HG02938 (cell line): ENCODE measurements around the gene GMCL1.
A peak's percentile ranks its signal among the peaks of the same experiment; 100 is the strongest.

Experiments used
- ATAC-seq: cut with Tn5 transposase; IDR thresholded peaks from one replicate; pipeline ENCODE4 v1.9.1; 2021; ENCODE audit warnings: mild to moderate bottlenecking, moderate library complexity; ENCODE audit not compliant: unreplicated experiment

GMCL1 gene, protein sequence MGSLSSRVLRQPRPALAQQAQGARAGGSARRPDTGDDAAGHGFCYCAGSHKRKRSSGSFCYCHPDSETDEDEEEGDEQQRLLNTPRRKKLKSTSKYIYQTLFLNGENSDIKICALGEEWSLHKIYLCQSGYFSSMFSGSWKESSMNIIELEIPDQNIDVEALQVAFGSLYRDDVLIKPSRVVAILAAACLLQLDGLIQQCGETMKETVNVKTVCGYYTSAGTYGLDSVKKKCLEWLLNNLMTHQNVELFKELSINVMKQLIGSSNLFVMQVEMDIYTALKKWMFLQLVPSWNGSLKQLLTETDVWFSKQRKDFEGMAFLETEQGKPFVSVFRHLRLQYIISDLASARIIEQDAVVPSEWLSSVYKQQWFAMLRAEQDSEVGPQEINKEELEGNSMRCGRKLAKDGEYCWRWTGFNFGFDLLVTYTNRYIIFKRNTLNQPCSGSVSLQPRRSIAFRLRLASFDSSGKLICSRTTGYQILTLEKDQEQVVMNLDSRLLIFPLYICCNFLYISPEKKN

DNA sequence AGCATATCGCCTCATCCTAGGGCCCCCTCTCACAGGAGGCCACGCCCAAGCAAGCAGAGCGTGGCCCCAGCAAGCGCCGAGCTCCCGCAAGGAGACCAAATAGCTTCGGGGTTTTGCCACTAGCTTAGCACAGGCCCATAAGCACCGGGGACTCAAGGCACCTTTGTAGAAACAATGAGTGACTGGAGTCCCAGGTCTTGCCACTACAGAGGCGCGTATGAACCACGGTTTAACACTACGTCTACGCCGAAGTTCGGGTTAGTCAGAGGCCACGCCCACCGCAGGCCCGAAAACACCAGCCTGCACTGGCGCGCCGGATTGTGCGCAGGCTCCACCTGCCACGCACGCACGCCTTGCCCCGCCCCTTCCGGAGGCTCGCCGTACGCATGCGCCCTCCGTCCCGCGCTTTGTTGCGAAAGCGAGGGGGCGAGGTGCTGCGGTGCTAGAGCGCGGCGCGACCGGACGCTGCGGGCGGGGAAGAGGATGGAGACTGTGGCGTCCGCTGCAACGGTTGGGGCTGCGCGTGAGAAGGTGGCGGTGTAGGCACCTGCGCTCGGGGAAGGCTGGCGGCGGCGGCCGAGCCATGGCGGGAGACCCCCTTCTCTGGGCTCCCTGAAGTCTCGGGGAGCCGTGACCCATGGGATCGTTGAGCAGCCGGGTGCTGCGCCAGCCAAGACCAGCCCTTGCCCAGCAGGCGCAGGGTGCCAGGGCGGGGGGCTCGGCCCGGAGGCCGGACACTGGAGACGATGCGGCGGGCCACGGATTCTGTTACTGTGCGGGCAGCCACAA, at the start of gene GMCL1:
TSS of gene GMCL1 (plus strand) at position 405 of the 789 bp plus-strand sequence. CDS start at position 638, 233 bp downstream.
- ATAC-seq: peak; percentile 87

DNA sequence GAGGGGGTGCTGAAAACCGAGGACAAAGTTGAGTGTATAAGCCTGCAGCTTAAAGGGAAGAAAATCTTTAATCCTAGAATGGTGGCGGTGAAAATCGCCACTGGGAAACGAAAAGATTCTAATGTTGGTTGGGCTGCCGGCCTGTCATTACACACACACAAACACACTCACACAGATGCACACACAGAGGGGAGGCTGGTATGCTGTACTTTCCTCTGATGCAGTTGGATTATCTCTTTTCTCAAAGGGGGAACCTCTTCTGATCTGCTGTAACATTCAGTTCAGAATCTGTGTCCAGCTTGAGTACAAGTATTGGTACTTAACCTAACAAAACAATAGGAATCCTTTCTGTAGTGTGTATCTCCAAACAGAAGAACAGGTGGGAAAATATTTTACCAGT, 48.5 kb upstream of the GMCL1 start:
- ATAC-seq: no peak

DNA sequence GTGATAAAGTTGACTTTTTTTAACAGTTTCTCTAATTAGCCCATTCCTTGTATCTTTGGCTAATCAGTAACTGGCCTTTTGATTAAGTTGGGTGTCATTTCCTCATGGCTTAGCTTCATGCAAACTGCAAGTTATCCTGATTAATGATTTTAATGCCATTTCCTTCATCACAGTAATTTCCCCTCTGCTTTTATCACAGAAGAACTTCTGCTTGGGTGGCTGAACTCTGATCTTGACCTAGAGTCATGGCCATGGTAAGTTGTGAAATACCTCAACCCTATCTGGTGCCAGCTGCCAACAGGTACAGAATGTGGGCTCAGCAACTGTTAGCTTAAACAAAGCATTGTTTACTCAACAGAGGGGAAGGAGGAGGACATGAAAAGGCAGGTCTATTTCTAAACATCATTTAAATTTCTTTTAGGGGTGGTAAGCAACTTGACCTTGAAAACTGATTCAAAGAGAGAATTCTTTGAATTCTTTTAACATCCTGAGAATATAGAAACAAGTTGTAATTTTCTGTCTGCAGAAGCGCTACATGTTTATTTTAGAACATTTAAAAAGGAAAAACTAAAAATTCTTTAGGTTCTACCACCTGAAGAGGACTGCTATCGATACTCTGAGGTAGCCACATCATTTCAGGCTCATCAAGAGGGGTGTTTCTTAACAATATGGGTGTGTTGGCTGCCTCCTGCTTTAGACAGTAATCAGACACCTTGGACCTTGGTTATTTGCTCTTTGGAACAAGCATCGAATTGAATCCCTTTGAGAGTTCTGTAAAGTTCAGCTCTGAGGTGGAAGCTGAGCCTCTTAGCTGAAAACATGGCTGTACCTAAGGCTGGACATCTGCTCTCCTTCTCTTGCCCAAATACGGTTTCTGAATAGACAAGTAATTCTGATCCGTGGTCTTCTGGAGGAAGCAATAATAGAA, 47.9 kb upstream of the GMCL1 start:
- ATAC-seq: no peak

DNA sequence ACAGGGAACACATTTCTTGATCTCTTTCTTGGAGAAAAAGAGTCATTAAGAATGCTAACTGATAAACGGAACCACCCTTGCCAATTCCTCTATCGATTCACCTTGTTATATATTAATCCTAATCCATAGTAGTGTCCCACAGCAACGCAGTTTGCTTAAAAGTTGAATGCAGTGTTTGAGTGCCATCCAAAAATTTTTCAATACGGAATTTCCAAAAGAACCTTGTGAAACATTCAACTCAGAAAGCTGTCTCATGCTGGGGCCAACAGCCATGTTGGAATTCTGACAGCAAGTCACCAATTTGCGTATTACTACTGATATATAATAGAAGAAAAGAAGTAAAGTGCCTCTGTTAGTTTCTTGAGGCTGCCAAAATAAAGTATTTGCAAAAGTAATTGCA, 45.2 kb upstream of the GMCL1 start:
- ATAC-seq: no peak

DNA sequence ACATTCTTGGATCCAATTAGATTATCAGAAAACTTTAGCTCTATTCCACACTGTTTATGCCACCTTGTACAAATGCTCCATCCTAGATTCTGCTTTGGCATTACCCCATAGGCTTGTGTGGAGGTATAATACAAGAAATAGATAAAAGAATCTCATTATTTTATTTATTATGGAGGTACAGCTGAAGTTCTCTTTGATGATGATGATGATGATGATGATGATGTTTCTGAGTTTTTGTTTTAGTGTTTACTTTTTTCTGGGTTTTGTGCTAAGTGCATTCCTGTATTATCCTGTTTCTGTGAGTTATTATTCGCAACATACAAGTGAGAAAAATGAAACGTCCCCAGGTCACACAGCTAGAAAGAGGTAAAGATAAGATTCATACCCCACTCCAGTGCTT, 44.1 kb upstream of the GMCL1 start:
- no peak for ATAC-seq

DNA sequence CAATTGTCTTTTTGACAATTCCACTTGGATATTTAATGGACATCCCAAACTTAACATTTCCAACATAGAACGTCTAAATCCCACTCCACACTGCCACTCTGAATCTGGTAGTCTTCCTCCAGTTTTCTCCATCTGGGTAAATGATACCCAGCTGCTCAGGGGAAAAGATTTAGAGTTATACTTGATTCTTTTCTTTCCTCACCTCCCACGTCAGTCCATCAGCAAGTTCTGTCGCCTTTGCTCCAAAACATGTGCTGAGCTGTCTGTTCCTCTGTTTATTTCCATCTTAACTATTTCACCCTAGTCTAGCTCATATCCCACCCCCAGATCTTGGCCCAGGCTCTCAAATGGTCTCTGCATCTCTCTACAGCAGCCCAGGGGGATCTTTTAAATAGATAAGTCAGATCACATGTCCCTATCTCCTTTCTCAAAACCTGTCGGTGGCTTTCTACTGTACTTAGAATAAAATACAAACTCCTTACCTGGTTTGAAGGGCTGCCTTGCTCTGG, 43.4 kb upstream of the GMCL1 start:
- ATAC-seq: no peak

DNA sequence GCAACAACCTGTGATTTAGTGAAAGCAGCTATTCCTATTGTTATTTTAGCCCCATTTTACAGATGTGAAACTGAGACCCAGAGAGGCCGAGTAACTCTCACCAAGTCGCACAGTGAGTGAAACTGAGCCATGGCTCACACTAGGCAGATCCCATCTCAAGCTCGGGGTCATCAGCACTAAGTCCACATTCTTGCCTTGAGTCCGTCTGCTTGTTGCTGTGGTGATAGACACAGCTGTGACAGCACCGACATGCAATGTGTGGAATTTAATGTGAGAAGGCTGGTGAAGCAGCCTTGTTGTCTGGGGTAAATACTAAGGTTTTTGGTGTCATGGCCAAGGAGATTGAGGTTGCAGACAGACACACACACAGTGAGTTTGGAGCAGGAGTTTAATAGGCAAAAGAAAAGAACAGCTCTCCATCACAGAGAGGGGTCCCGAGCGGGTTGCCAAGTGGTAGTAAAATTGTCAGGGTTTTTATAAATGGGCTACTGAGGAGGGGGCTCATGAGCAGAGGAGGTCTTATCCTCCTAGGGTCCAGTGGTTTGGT, 40.2 kb upstream of the GMCL1 start:
- ATAC-seq: peak; percentile 58

DNA sequence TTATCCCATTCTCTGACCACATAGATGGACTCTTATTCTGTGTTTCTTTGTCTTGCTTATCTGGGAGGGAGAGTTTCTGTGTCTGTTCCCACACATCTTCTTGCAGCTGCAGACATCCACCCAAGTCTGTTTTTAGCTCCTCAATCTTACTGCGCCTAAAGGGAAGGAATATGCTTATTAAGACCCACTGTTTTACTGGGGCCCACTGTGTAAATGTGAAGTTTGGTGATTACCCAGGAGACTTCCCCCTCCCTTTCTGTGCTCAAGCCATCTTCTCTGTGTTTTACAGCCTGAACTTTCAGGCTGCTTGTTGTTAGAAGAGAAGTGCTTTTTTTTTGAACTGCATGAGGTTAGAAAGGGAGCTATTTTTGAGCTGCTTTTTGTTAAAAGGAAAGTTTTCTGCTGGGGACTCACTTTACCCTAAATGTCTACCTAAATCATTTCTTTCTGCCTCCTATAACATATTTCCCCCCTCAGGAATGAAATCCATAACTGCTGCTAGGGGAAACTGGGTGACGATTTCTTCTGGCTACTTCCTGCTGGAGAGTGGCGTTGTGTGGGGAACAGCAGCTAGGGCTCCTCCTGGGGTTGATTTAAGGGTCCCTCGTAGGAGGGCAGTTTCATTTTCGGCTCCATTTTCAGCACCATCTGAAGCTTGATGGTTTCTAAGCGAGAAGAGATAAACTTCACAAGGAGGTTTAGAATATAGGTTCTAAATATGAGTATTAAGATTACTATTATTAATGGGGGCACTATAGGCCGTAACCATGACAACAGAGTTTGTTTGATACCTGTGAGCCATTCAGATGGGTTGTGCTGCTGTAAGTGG, 39.5 kb upstream of the GMCL1 start:
- ATAC-seq: peak; percentile 52

DNA sequence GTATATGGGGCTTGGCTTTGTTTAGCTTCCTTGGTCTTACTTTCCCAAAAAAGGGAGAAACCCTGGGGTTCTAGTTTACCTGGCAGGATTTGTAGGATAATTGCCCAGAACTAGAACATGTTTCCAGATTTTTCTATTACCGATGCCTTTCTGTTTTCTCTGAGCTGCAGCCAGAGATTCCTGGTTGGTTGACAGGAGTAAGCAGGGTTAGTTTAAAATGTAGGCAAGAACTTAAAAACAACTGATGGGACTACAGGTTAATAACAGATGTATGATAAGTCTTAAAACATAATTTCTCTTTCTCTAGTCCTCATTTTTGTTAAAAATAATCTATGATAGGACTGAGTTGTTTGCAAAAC, 38.9 kb upstream of the GMCL1 start:
- ATAC-seq: no peak

DNA sequence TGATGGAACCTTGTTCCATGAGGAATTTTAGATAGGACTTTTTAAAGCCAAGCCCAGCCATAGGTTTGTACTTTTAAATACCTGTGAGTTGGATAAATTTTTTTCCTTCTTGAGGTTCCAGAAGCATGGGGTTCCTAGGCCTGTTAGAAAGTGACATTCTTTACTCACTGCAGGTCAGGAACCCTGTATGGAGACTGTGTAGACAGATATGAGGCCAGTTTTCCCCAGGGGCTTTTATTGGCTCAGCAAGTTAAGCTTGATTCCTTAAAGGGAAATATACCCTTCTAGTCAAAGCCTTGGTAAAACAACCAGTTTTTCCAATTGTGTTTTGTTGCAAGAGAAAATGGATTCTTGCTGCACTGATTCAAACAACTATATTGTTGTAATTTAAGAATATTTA, 38.4 kb upstream of the GMCL1 start:
- ATAC-seq: no peak

DNA sequence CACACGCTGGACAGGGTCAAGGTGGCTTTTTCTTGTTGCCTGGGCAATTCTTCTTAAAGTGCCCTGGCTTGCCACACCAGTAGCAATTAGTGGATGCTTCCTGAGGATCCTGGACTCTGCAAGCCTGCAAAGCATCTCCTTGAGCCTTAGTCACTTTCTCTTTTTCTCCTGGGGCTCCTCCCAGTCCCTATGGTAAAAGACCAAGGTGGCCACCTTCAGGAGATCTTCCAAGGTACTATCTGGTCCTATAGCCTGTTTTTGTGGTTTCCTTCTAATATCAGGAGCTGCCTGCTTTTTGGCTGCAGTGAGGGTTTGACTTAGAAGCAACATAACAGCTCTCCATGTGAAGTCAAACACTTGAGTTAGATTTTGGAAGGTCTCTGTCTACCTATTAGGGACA, 33.3 kb upstream of the GMCL1 start:
- ATAC-seq: no peak

DNA sequence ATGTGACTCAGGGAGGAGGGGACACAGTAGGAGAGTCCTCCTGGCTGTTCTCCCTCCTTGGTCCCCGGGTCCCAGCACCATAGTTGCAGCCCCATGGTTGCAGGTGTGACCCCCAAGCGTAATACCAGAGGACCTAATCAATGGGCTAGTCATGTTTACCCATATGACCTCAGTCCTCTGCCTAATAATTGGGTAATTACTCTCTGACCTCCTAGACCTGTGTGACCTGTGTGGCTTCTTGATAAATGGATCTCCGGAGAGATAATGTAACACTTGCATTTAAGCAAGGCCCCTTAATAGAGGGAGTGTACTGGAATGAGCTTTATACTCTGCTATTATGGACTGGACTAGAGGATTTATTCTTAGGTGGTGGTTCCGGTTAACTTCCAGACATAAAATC, 32.2 kb upstream of the GMCL1 start:
- no peak for ATAC-seq

DNA sequence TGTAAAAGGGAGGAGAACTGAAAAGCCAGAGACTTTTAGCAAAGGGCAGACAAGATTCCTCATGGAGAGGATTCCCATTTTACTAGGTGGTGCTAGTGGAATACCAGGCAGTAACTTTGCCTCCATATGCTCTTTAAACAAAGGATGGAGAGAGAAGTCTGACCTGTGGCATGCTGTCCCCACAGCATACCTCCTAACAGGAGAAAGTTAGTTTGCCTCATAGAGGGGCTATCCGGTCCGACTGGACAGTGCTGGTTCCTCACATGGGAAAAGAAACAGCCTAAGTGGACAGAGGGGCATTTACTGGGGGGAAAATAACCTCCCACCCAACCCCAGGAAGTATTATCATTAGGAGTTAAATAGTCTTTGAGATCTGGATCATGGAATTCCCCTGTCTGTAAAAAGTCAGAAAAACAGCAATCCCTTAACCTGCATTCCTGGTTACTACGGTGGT, 31.6 kb upstream of the GMCL1 start:
- no peak for ATAC-seq

DNA sequence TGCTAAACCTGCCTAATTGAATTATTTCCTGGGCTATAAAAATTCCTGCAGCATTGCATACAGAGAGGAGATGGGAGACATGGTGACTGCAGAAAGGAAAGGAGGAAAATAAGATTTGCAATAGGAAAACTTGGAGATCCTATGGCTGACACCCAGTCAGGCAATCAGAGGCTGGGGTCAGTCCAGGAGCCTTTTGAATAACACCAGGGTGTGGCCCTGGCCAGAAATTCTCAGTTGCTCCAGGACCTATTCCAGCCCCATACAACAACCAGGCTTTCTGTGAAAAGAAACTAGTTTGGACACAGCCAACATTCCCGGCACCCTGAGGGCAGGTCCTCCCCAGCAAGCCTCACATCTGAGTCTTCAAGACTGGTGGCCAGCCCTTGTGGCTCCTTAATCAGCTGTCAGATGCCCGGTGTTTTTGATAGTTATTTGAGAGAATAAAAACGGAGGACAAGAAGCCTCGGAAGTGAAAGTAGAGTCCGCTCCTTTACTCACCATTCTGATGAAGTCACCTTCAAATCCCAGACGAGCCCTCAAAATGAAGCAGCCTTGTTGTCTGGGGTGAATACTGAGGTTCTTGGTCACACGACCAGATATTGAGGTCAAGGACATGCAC, 31.1 kb upstream of the GMCL1 start:
- ATAC-seq: no peak

DNA sequence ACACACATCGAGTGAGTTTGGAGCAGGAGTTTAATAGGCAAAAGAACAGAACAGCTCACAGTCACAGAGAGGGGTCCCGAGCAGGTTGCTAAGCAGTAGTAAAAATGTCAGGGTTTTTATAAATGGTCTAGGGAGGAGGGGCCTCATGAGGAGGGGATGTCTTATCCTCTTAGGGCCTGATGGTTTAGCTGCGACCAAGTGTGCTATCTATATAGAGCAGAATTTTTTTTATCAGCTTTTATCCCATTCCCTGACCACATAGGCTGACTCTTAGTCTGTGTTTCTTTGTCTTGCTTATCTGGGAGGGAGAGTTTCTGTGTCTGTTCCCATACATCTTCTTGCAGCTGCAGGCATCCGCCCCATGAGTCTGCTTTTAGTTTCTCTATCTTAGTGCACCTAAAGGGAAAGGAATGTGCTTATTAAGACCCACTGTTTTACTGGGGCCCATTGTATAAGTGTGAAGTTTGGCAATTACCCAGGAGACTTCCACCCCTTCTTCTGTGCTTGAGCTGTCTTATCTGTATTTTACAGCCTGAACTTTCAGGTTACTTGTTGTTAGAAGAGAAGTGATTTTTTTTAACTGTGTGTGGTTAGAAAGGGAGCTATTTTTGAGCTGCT, 30.4 kb upstream of the GMCL1 start:
- no peak for ATAC-seq

DNA sequence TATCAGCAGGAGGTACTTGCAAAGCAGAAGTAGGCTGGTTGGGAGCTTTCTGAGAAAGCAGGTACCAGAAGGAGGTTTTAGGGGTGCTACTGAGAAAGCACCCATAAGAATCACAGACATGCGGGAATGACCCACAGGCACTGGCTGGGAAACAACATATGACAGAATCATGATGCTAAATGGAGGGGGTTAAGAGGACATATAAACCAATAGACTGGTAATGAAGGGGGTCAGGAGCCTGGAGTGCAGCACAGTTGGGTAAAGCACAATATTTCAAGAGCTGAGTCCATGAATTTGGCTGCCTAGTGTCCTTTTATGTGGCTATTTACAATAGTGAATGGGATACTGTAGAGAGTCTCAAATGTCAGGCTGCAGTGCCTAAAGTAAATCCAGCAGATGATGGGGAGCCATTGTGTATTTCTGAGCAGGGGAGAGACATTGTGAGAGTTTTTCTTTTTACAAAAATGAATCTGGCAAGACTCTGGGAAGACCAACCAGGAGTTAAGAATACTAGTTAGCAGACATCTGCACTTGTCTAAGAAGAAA, 27.6 kb upstream of the GMCL1 start:
- no peak for ATAC-seq

DNA sequence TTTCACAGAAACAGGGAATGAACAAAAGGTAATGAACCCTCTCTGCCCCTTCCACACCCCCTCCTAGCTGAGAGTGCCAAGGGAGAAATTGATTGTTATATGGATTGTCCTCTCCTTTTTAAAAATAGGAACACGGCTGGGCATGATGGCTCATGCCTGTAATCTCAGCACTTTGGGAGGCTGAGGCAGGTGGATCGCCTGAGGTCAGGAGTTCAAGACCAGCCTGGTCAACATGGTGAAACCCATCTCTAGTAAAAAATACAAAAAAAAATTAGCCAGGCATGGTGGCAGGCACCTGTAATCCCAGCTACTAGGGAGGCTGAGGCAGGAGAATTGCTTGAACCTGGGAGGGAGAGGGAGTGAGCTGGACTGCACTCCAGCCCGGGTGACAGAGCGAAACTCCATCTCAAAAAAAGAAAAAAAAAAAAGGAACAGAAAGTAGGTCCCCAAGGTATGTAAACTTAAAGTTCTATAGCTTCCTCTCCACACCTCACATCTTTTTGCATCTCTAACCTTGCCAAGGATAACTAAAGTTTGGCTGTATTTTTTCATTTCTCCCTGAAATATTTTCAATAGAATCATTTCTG, 26.6 kb upstream of the GMCL1 start:
- ATAC-seq: peak; percentile 68

DNA sequence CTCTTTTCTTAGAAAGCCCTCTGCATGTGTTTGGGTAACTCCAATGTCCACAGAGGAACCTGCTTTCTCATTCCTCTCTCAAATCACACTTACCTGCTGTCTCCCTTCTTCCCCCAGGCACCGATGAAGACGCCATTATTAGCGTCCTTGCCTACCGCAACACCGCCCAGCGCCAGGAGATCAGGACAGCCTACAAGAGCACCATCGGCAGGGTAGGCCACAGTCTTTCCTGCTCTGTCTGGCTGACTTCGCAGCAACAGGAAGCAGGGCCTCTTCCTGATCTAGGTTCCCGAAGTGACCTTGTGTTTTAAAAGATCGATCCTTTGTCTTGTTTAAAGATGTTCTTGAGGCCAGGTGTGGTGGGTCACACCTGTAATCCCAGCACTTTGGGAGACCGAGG, 25.0 kb upstream of the GMCL1 start:
- ATAC-seq: no peak
